Natural killer cell treated with Interleukin-12 subunit alpha and Interleukin-12 subunit beta and Interleukin-15 and Interleukin-18, amount 100 ng/mL, for 72 hours (primary cell): Measurements from ENCODE around the gene WSB2. TPM values are rescaled to one million over a fixed set of nuclear protein-coding genes. Genes with fewer than 3 reads are reported as not detected.

ENCODE experiments used
- ATAC-seq, 2 donors: fragments of 150-1000 bp; cut with Tn5 transposase in 1 of 2; sonication (Bioruptor Pico), chemical (Tn5 transposase) in 1 of 2; 2 replicates each; pipeline ENCODE4 v1.10.0; 2021
- DNase-seq: peaks from one replicate; pipeline ENCODE4 v3.0.0; 2022; ENCODE audit warnings: low spot score
- H3K27ac Mint-ChIP-seq, 2 donors: 1 replicate in 1 of 2; 2 replicates in 1 of 2; pipeline ENCODE4 v1.8.0; 2022; ENCODE audit warnings: mixed read lengths in 2 of 2, mild to moderate bottlenecking in 1 of 2, moderate library complexity in 1 of 2
- H3K27me3 Mint-ChIP-seq, 2 donors: 1 replicate in 1 of 2; 2 replicates in 1 of 2; pipeline ENCODE4 v1.8.0; 2022; ENCODE audit warnings: mixed read lengths in 2 of 2
- H3K36me3 Mint-ChIP-seq: one replicate; pipeline ENCODE4 v1.8.0; 2022; ENCODE audit warnings: mixed read lengths
- H3K4me1 Mint-ChIP-seq, 2 donors: 1 replicate in 1 of 2; 2 replicates in 1 of 2; pipeline ENCODE4 v1.8.0; 2022; ENCODE audit warnings: low read depth in 2 of 2, mixed read lengths in 2 of 2, mild to moderate bottlenecking in 1 of 2
- H3K4me3 Mint-ChIP-seq: one replicate; pipeline ENCODE4 v1.8.0; 2022; ENCODE audit warnings: mixed read lengths
- H3K9me3 Mint-ChIP-seq: 2 replicates; pipeline ENCODE4 v1.8.0; 2022; ENCODE audit warnings: mixed read lengths
- total RNA-seq, 2 donors: library from RNA; stranded (reverse); gene quantifications; one replicate each; pipeline ENCODE4 v1.2.3, GENCODE V29; 2022

The WSB2 gene
- total RNA-seq, 2 donors from 2014 or later = 52.3 to 62.0 TPM

- DNase-seq = no peak
- no peak overlapping the region for H3K4me3 Mint-ChIP-seq
- H3K9me3 Mint-ChIP-seq = no peaks in the 10 kb centered on the region
- H3K27ac Mint-ChIP-seq = peak overlapping the region; percentile 94 to 96
- peaks cover under 1% of the 10 kb centered on the region for H3K36me3 Mint-ChIP-seq
- ATAC-seq = no peak
- peaks cover 39 to 44% of the 10 kb centered on the region in 2 donors for H3K4me1 Mint-ChIP-seq
- H3K27me3 Mint-ChIP-seq = no peaks in the 10 kb centered on the region
These were observed 2.8 kb downstream of the WSB2 start for GRCh38 chr12:118058227-118058626.

- Mint-ChIP-seq H3K9me3 (no peaks in the 10 kb centered on the region), H3K27me3 (no peaks in the 10 kb centered on the region), H3K36me3 (peaks cover 10% of the 10 kb centered on the region), H3K4me1 (peaks cover 37 to 52% of the 10 kb centered on the region in 2 donors), H3K4me3 (no peak overlapping the region), H3K27ac (peak overlapping the region; percentile 6 to 8)
- DNase-seq (no peak), ATAC-seq (no peak)
These were observed 4.9 kb downstream of the WSB2 start for GRCh38 chr12:118055865-118056773.

- H3K4me1 Mint-ChIP-seq = peaks cover 40 to 54% of the 10 kb centered on the region in 2 donors
These were observed 5.8 kb downstream of the WSB2 start for GRCh38 chr12:118055144-118055557.

GRCh38 chr12:118053071-118053985, 7.7 kb downstream of the WSB2 start:
- H3K27ac Mint-ChIP-seq = peak overlapping the region; percentile 55 to 80
- H3K4me3 Mint-ChIP-seq = peak overlapping the region; percentile 60
- DNase-seq (no peak), ATAC-seq (no peak)
- peaks cover 25 to 36% of the 10 kb centered on the region in 2 donors for H3K4me1 Mint-ChIP-seq
- no peaks in the 10 kb centered on the region for H3K9me3 Mint-ChIP-seq
- no peaks in the 10 kb centered on the region for H3K27me3 Mint-ChIP-seq
- peaks cover 12% of the 10 kb centered on the region for H3K36me3 Mint-ChIP-seq

More at GRCh38 chr12:118055144-118055557, 5.8 kb downstream of the WSB2 start:
- Mint-ChIP-seq H3K27ac (no peak overlapping the region), H3K27me3 (no peaks in the 10 kb centered on the region), H3K4me3 (no peak overlapping the region), H3K9me3 (no peaks in the 10 kb centered on the region), H3K36me3 (peaks cover 12% of the 10 kb centered on the region)
- peak; percentile 65 for DNase-seq
- peak; percentile 47 to 59 for ATAC-seq

GRCh38 chr12:118052324-118053070, 8.5 kb downstream of the WSB2 start:
- DNase-seq = no peak
- ATAC-seq = peak; percentile 50
- H3K9me3 Mint-ChIP-seq = no peaks in the 10 kb centered on the region
- peaks cover 25 to 34% of the 10 kb centered on the region in 2 donors for H3K4me1 Mint-ChIP-seq
- peak overlapping the region; percentile 55 to 80 for H3K27ac Mint-ChIP-seq
- H3K4me3 Mint-ChIP-seq = peak overlapping the region; percentile 60
- H3K36me3 Mint-ChIP-seq = peaks cover 12% of the 10 kb centered on the region
- H3K27me3 Mint-ChIP-seq = no peaks in the 10 kb centered on the region

GRCh38 chr12:118050972-118051910, 9.7 kb downstream of the WSB2 start:
- Mint-ChIP-seq H3K36me3 (peaks cover 12% of the 10 kb centered on the region), H3K4me3 (peak overlapping the region; percentile 24), H3K4me1 (peaks cover 24 to 33% of the 10 kb centered on the region in 2 donors), H3K9me3 (no peaks in the 10 kb centered on the region), H3K27me3 (no peaks in the 10 kb centered on the region), H3K27ac (peak overlapping the region; percentile 55 to 80)
- DNase-seq (no peak), ATAC-seq (peak in 1 of 2 donors; percentile 77)

- H3K9me3 Mint-ChIP-seq = no peaks in the 10 kb centered on the region
- DNase-seq = no peak
- H3K4me1 Mint-ChIP-seq = peaks cover 8 to 10% of the 10 kb centered on the region in 2 donors
- H3K4me3 Mint-ChIP-seq = no peak overlapping the region
- H3K27ac Mint-ChIP-seq = no peak overlapping the region
- no peak for ATAC-seq
- H3K36me3 Mint-ChIP-seq = peaks cover 13% of the 10 kb centered on the region
- no peaks in the 10 kb centered on the region for H3K27me3 Mint-ChIP-seq
These were observed 14.5 kb downstream of the WSB2 start for GRCh38 chr12:118046430-118046829.

- no peak overlapping the region for H3K27ac Mint-ChIP-seq
- peaks cover 0 to 6% of the 10 kb centered on the region in 2 donors for H3K4me1 Mint-ChIP-seq
- ATAC-seq (no peak), DNase-seq (no peak)
- peaks cover 13% of the 10 kb centered on the region for H3K36me3 Mint-ChIP-seq
- H3K27me3 Mint-ChIP-seq = no peaks in the 10 kb centered on the region
- no peak overlapping the region for H3K4me3 Mint-ChIP-seq
- H3K9me3 Mint-ChIP-seq = no peaks in the 10 kb centered on the region
These were observed 16.4 kb downstream of the WSB2 start for GRCh38 chr12:118044577-118044976.

GRCh38 chr12:118044075-118044474, 16.9 kb downstream of the WSB2 start:
- H3K27ac Mint-ChIP-seq = no peak overlapping the region
- peaks cover 18% of the 10 kb centered on the region for H3K36me3 Mint-ChIP-seq
- H3K27me3 Mint-ChIP-seq = no peaks in the 10 kb centered on the region
- DNase-seq (no peak), ATAC-seq (no peak)
- no peaks in the 10 kb centered on the region for H3K9me3 Mint-ChIP-seq
- H3K4me1 Mint-ChIP-seq = peaks cover 0 to 6% of the 10 kb centered on the region in 2 donors
- H3K4me3 Mint-ChIP-seq = no peak overlapping the region

- ATAC-seq = peak in 1 of 2 donors; percentile 38
- Mint-ChIP-seq H3K9me3 (no peaks in the 10 kb centered on the region), H3K36me3 (peaks cover 20% of the 10 kb centered on the region), H3K4me3 (no peak overlapping the region), H3K27ac (no peak overlapping the region), H3K27me3 (no peaks in the 10 kb centered on the region), H3K4me1 (peaks cover 0 to 6% of the 10 kb centered on the region in 2 donors)
- DNase-seq = no peak
These were observed 18.9 kb downstream of the WSB2 start for GRCh38 chr12:118042091-118042490.

- Mint-ChIP-seq H3K4me1 (peaks cover 2 to 19% of the 10 kb centered on the region in 2 donors), H3K9me3 (no peaks in the 10 kb centered on the region), H3K36me3 (peaks cover 49% of the 10 kb centered on the region), H3K27me3 (no peaks in the 10 kb centered on the region), H3K4me3 (no peak overlapping the region), H3K27ac (no peak overlapping the region)
- DNase-seq (no peak), ATAC-seq (no peak)
These were observed 22.8 kb downstream of the WSB2 start for GRCh38 chr12:118038137-118038536.

GRCh38 chr12:118036672-118037411, 24.1 kb downstream of the WSB2 start:
- DNase-seq = no peak
- Mint-ChIP-seq H3K27ac (peak overlapping the region; percentile 79 to 81), H3K4me1 (peaks cover 2 to 19% of the 10 kb centered on the region in 2 donors), H3K4me3 (no peak overlapping the region), H3K36me3 (peaks cover 46% of the 10 kb centered on the region), H3K27me3 (no peaks in the 10 kb centered on the region), H3K9me3 (no peaks in the 10 kb centered on the region)
- no peak for ATAC-seq
